Measurements from ENCODE around the gene ARHGAP6. TPM values are rescaled to one million over a fixed set of nuclear protein-coding genes. Genes with fewer than 3 reads are reported as not detected.
A peak's percentile ranks its signal among the peaks of the same experiment; 100 is the strongest.
"Not testable (repeated sequence)": the region's sequence is repeated elsewhere in the genome, so short reads cannot be mapped to it uniquely, and the experiment has no call there.

ARHGAP6 gene
- total RNA-seq, 1 experiment from 2014 or later, result 0.28 TPM

DNA sequence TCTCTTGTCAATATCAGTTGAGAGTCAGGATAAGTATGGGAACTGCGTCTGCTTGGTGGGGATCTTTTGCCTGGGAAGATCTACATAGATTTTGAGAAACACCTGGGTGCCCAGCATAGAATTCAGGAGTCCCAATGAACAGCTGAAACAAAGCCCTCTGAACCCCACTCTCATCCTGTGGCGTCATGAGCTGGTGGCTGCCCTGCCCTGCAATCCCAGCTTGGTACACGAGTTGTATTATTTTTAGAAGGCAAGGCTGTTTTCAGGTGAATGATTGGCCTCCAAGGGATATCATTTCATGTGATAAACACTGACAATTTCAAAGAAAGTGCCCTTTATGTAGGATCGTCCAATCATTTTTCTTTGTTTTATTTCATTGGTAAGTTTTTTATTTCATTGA is 493.8 kb downstream of the ARHGAP6 start:
- DNase-seq (ENCODE audit: low spot score), result no peak

DNA sequence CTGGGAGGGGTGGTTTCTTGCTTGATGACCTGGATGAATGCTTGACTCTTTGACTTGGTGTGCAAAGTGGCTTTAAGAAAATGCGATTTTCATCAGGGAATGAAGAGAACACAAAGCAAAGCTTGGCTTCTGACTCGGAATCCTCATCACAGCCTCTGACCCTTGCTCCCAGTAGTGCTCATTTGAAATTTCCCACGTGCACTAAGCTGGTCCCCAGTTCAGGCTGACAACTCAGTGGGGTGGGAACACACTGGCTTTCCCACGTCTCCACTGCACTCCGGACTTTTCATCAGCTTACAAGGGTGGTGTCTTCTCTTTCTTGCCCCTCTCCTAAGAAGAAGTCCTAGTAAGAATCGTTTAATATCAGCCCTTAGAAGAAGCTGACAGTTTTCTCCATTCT is 501.3 kb downstream of the ARHGAP6 start:
- DNase-seq (ENCODE audit: low spot score), result no peak

DNA sequence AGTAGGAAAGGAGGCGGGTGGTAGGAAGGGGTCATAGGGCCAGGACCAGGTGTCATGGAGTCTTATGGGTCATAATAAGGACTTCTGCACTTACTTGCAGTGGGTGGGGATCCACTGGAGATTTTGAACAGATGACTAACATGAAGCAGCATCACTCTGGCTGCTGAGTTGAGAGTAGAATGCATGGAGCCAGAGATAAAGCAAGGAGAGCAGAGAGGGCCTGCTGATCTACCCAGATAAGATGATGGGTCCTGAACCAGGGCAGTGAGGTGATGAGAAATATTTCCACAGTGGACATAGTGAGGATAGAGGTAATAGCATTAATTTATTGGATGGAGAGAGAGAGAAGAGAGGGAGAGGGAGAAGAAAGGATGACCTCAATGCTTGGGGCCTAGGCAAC is 506.6 kb downstream of the ARHGAP6 start:
- DNase-seq (ENCODE audit: low spot score), result no peak

DNA sequence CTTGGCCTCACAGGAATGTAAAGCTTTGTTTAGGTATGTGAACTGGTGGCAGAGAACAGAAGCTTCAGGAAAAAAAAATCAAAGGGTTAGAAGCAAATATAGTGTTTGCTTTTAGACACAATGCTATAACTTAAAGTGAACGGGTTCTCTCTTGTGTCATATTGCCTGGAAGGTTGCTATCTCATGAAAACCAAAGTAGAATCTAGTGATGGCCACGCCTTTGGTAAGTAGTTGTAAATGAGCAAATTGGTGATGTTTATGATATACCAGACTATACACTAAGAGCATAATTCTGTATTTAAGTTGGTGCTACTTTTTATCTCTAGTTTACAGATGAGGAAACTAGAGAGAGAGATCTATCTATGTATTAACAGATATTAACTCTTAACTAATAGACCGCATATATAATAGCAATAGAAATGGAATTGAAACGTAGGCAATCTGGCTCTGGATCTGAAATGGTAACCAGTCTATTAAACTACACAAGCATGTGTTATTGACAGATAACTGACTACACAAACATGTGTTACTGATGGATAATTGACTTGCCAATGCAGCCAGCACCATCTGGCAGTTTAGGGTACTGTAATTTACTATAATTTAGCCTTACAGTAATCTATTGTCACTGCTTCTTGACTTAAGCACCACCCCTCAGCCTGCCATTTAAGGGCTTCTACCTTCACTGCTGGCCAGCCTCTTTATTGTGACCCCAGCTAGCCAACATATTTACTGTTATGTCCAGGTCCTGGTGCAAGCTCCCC is 513.7 kb downstream of the ARHGAP6 start:
- DNase-seq (ENCODE audit: low spot score), result no peak

DNA sequence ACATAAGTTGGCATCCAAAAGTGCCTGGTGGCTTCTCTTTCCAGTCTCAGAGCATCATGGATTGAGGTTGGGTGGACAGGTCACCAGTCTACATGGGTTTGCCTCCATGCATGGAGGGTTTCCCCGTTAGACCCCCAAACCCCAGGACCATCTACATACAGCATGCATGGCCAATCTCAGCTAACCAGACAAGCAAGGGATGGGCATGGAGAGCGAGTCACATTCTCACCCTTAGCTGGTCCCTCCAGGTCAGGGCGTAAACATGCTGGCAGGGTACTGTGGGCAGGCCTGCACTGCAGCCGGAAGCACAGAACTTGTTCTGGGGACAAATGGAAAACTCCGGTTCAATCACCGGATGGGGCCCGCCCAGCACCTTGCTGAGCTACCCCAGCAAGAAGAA is 517.3 kb downstream of the ARHGAP6 start:
- DNase-seq (ENCODE audit: low spot score), result no peak

DNA sequence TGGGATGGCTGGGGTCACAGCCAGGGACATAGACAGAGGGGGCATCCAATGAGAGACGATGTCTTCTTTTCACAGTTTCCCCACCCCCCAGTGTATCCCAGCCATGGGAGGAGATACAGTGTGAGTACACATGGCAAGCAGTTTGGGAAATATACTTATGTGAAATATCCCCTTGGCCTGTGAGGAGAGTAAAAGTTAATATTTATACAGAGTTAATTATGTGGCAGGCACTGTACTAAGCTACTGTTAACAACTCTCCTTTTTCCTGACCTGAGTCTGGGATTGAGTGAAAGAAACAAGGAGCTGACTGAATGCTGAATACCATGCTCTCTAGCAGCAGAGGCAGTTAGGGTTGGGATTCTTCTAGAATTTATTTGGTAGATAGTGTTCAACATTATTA is 519.3 kb downstream of the ARHGAP6 start:
- DNase-seq (ENCODE audit: low spot score), result no peak

DNA sequence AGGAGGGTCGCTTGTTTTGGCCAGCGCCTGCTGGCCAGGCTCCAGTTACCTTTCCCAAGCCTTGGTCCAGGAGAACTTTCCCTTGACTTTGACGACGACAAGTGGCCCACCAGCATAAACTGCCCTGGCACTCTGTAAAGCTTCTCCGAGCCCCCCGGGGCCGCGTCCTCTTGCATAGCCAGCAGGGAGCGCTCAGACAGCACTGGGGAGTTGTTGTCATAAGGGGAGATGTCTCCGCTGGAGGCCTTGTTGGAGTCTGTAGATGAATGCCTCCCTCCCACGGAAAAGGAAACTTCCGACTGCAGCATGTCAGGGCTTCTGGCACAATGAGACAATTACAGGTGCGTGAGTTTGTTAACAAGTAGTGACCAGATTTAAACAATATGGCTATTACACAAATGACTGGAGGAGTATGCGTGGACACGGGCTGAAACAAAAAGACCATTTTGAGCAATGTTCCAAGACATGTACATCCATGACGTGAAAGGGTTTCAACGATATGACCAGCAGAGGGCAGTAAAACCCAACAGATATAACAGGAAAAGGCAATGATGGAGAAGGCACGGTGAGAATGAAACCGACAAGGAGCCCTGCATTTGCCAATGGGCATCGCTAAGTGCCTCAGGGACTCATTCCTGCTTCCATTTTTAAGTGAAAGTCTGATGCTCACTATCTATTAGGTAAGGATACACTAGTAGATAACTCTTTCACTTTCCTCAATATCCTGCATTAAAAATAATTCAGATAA is 521.6 kb downstream of the ARHGAP6 start:
- DNase-seq (ENCODE audit: low spot score), result peak; percentile 74

DNA sequence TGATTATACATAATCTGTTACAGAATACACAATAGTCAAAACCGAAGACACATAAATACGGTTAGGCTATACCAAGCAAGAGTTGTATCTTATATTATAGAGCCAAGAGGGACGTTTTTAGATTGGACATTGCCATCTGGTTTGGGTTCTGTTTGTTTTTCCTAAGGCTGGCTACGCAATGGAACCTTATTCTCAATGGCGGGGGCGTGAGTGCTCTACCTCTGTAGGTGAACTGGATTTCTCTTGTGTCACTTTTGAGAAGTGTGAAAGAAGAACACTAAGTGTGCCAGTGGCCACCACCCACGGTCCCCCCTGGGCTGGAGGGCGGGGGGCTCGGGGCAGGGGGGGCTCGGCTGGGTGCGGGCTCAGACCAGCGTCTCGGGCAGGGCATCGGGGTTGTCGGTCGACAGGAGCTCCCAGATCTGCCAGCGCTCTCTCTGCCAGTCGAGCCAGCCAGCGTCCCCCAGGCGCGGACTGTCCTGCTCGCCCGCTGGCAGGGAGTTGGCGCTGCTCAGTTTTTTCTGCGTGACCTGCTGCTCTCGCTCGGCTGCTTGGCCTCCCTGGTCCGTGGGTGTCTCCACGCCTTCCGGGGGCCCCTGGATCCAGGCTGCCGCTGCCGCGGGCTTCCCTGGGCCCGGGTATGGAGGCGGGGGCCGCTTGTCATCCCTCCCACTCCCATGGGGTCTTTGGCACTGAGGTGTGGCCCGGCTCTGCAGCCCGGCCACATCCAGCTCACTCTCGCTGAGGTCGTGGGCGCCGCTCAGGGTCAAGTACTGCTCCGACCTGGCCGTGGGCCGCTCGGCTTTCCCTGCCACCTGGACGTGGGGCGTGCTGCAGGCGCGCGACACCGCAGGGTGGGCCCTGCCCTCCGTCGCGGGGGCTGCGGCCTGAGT is 527.0 kb downstream of the ARHGAP6 start:
- DNase-seq (ENCODE audit: low spot score), result no peak

DNA sequence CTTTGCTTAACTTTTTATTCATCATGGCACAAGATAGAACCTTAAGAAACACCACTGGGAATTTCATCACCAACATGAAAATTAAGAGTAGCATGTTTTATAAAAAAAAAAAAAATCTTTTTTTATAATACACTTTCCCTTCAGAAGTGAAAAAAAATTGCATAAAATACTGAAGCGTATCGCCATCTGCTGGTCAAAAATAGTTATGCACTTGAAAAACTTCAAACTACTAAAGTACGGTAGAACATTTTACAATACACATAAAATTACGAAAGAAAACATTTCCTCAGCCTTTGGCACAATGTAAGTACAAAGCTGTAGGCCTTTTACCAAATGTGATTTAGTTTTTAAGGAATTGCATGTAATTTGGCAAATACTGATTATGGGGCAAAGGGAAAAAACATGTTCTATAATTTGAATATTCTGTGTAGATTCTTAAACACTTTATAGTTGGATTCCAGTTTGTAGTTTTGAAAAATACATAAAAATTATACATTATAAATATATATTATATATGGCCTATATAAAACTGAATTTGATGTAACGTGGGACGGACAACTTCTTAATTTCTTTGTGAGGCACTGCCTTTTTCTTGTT is 528.1 kb downstream of the ARHGAP6 start:
- DNase-seq (ENCODE audit: low spot score), result peak; percentile 14

DNA sequence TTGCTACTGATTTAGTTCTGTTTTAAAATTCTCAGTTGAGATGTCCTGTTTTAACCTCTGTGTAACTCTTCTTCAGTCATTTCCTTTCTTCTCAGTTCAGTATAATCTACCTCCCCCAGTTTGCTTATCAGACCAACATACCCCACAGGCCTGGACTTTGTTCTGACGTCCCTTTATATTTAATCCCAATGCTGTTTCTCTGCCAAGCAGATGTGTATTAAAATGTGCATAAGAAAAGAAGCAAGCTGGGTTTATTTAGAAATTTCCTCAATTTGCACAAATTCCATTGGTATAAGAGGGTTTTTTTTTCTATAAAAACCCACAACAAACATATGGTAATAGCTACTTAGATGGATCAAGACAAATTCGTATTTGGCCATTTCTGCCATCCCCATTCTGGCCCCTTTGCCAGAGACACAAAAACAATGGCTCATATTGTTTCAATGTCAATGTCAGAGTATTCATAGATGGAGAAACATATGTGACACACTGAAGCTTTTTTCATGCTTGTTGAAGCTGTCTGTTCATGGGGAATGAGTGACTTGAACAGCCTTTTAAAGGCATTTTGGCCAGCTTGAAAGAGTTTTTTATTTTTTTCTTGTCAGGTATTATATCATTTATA is 530.0 kb downstream of the ARHGAP6 start:
- DNase-seq (ENCODE audit: low spot score), result no peak

DNA sequence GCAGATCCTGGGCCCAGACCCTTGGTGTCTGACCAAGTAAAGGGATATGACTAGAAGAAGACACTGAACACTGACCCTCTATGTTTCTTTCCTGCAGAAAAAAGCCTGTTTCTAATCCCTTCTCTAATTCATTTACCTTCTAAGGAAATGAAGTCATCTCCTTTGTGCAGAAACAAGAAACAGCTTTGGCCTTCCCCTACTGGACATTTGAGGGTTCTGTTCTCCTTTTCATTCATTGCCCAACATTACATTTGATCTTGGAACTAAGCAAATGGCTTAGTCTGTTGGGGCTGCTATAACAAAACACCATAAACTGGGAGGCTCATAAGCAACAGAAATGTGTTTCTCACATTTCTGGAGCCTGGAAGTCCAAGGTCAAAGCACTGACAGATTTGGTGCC is 534.6 kb downstream of the ARHGAP6 start:
- DNase-seq (ENCODE audit: low spot score), result no peak

DNA sequence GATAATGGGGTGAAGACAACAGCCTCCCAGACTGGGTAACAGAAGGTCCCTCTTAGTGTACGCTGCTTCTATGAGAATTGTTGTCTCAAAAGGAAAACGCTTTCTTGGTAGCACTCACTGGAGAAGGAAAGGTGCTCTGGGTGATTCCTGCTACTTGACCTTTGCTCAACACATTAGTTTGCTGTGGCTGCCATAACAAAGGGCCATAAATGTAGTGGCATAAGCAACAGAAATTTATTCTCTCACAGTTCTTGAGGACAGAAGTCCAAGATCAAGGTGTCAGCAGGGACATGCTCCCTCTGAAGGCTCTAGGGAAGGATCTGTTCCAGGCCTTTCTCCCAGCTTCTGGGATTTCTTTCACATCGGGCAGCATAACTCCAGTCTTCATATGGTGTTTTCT is 535.6 kb downstream of the ARHGAP6 start:
- DNase-seq (ENCODE audit: low spot score), result no peak

DNA sequence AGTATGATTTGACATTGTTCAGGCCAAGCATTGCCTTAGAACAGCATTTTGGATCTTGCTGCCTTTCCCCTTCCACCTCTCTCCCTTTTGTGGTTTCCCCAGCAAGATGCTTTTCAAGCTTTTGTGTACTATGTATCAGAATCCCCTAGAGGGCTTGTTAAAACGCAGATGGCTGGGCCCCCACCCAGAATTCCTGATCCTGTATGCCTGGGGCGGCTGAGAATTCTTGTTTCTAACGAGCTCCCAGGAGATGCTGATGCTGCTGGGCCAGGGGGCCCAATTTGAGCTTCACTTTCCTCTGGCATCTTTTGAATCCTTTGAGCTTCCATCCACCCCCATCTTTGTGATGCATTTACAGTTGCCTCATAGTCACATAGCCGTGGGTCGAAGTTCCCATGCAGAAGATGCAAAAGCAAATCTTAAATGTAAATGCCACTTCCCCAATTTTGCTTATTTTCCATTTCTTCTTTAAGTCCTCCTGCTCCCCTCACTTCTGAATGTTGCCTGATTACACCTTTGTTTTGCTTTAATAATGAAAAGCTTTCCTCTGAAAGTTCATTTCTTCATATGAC is 536.1 kb downstream of the ARHGAP6 start:
- no peak for DNase-seq (ENCODE audit: low spot score)

DNA sequence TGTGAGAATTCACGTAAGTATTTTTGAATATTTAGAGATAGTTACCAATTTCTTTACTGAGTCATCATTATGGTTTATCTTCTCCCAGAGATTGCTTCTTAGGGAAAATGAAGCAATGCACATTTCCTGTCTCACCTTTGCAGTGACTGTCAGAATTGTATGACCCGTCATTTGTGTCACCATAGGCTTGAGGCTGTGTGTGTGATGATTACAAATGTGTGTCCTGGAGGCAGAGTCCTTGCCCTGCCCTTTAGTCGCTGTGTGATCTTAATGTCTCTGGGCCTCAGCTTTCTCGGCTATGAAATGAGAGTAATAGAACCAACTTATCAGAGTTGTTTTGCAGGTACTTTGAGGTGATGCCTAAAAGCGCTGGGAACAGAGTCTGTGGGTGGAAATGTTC is 540.7 kb downstream of the ARHGAP6 start:
- no peak for DNase-seq (ENCODE audit: low spot score)

DNA sequence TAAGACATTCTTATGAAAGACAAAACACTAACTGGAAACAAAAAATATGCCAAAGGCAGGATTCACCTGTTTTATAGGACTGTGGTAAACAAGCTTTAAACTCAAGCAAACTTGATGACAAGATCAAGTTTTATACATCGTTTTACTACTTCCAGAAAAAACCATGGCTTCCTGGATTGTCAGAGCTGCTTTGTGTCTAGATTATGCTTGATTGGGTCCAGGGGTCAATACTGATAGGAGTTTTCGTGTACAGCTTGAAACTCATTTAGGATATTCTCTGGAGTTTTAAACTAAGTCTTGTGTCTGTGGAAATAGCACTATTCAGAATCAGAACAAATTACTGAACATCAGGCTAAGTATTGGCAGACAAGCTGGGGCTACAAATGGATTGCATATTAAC is 541.6 kb downstream of the ARHGAP6 start:
- no peak for DNase-seq (ENCODE audit: low spot score)

DNA sequence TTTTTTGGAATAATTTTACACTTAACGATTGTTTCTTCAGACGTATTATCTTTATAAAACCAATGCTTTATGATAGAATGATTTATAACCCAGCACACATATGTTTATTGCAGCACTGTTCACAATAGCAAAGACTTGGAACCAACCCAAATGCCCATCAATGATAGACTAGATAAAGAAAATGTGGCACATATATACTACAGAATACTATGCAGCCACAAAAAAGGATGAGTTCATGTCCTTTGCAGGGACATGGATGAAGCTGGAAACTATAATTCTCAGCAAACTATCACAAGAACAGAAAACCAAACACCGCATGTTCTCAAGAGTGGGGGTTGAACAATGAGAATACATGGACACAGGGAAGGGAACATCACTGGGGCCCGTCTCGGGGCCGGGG is 542.6 kb downstream of the ARHGAP6 start:
- DNase-seq (ENCODE audit: low spot score), result not testable (repeated sequence)

DNA sequence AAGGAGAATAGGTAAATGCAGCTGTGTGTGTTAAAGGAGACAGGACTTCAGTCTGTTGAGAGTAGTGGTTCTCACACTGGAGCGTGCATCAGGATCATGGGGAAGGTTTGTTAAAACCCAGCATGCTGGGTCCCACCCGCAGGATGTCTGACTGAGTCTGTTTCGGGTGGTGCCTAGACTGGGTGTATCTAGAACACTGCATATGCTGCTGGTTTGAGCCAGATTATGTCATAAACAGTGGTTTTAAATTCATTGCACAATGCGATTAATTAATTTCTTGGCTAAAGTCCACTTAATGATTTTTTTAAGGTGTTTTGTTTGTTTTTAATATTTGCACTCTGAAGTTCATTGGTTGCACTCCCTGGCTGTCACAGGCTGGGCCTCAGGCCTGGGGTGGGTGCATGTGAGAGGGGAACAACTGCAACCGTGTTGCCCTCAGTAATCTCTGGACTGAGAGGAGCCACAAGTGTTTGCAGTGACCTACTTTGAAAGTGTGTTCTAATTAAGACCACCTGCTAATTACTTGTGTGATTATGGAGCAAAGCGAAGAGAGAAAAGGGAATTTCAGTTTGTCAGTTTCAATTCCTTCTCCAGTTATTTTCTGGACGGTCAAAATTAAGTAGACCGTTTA is 546.3 kb downstream of the ARHGAP6 start:
- DNase-seq (ENCODE audit: low spot score), result no peak

DNA sequence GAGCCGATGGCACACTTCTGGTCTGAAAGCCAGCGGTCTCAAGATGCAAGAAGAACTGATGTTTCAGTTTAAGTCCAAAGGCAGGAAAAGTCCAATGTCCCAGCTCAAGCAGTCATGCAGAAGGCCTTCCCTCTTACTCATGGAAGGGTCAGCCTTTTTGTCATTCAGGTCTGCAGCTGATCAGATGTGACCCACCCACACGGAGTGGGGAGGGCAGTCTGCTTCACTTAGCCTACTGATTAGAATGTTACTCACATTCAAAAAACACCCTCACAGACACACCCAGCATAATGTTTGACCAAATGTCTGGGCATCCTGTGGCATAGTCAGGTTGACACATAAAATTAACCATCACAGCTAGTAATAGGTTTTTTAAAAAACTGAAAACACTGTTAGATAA is 548.0 kb downstream of the ARHGAP6 start:
- no peak for DNase-seq (ENCODE audit: low spot score)

DNA sequence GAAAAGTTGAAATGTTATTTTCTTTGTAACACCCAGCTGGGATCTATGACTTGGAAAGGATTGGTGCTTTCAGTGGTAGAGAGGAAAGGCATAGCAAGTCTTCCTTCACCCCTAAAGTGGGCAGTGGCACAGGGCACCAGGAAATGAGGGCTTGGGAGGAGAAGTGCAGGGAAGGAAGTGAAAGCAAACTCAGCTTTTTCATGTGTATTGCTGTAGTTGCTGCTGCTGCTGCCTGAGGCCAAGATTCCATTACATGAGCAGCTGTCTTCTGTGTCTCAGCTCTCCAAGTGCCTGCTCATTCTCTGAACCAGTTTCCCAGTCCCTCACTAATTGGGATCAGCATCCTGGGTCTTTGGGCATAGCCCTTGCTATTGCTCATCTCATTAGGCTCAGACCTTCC is 552.0 kb downstream of the ARHGAP6 start:
- DNase-seq (ENCODE audit: low spot score), result no peak

DNA sequence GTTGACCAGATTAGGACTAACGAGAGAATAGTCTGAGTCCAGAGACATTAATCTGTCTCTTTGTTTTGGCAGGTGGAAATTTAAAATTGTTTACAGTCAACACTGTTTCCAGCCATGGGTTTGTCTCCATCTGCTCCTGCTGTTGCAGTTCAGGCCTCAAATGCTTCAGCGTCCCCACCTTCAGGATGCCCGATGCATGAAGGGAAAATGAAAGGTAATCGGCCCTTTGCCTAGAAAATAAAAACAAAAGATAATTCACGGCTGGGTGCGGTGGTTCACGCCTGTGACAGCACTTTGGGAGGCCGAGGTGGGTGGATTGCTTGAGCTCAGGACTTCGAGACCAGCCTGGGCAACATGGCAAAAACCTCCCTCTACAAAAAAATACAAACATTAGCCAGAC is 553.8 kb downstream of the ARHGAP6 start:
- no peak for DNase-seq (ENCODE audit: low spot score)

Measured in A172 (cell line).